GM12878 (cell line): Measurements from ENCODE around the gene MBD5. TPM values are rescaled to one million over a fixed set of nuclear protein-coding genes. Genes with fewer than 3 reads are reported as not detected.

Experiments used
- ATAC-seq: fragments of 200-7000 bp; cut with Tn5 transposase; 3 replicates; pipeline ENCODE4 v1.9.1; 2020; ENCODE audit warnings: mild to moderate bottlenecking, moderate library complexity
- BruUV-seq: library from RNA; stranded (reverse); fragments of 400-500 nt; replicated peaks from 2 replicates; lab custom pipeline; 2021; lab: Mats Ljungman, UMichigan
- CTCF ChIA-PET: fragments of 300-600 bp; sonication (Branson Sonifier 250); formaldehyde crosslinking; extraction: SDS; loops from one replicate; lab custom pipeline; 2021; ENCODE audit warnings: inconsistent platforms; lab: Yijun Ruan, JAX
- POLR2A ChIA-PET: fragments of 350-600 bp; formaldehyde crosslinking; extraction: SDS; loops from one replicate; lab custom pipeline; 2021; ENCODE audit warnings: inconsistent platforms; lab: Charles Lee
- RAD21 ChIA-PET: fragments of 300-600 bp; sonication (Branson Sonifier 250); formaldehyde crosslinking; loops from one replicate; lab custom pipeline; 2023; ENCODE audit warnings: antibody characterized with exemption; ENCODE audit not compliant: unreplicated experiment; lab: Charles Lee
- SMC1A ChIA-PET: fragments of 300-600 bp; sonication (Branson Sonifier 250); formaldehyde crosslinking; loops from one replicate; lab custom pipeline; 2023; ENCODE audit not compliant: unreplicated experiment, uncharacterized antibody; lab: Charles Lee
- DNase-seq: peaks from one replicate; pipeline ENCODE4 v3.0.0-alpha.2; 2011; ENCODE audit warnings: low read depth, low spot score
- FAIRE-seq: peaks from 3 replicates; lab custom pipeline; 2011; peaks lifted over from hg19 to GRCh38; lab: Jason Lieb, UNC
- H2AFZ ChIP-seq: 2 replicates; pipeline ENCODE4 v1.6.0; 2011; ENCODE audit warnings: low read depth, low read length, control low read depth; ENCODE audit not compliant: control insufficient read depth
- H3K27ac ChIP-seq: 2 replicates; pipeline ENCODE4 v1.5.1; 2011; ENCODE audit warnings: control low read depth; ENCODE audit not compliant: control insufficient read depth, insufficient read depth
- H3K27me3 ChIP-seq, 2 experiments: replicated peaks in 1 of 2; 2 replicates each; pipeline versions ENCODE4 v1.6.0 to v1.6.1; 2011; ENCODE audit warnings: low read length in 1 of 2; ENCODE audit not compliant: control insufficient read depth in 2 of 2, insufficient read depth in 2 of 2
- H3K36me3 ChIP-seq, 2 experiments: 2 replicates each; pipeline ENCODE4 v1.5.1; 2011; ENCODE audit warnings: low read length in 1 of 2; ENCODE audit not compliant: control insufficient read depth in 2 of 2, insufficient read depth in 2 of 2
- H3K4me1 ChIP-seq: 2 replicates; pipeline ENCODE4 v1.6.1; 2011; ENCODE audit warnings: mild to moderate bottlenecking, low read length, moderate library complexity, mixed read lengths; ENCODE audit not compliant: control insufficient read depth, insufficient read depth
- H3K4me2 ChIP-seq: 2 replicates; pipeline ENCODE4 v1.6.0; 2011; ENCODE audit warnings: control low read depth; ENCODE audit not compliant: control insufficient read depth, insufficient read depth
- H3K4me3 ChIP-seq: fragments of 200-600 bp; sonication (generic); 2 replicates; pipeline ENCODE4 v1.5.1; 2016
- H3K79me2 ChIP-seq: 2 replicates; pipeline ENCODE4 v1.6.0; 2011; ENCODE audit warnings: low read length; ENCODE audit not compliant: control insufficient read depth, insufficient read depth
- H3K9ac ChIP-seq: 2 replicates; pipeline ENCODE4 v1.8.0; 2011; ENCODE audit warnings: low read length, control low read depth, mixed read lengths; ENCODE audit not compliant: control insufficient read depth, insufficient read depth
- H3K9me3 ChIP-seq: replicated peaks from 3 replicates; pipeline ENCODE4 v1.5.1; 2011; ENCODE audit warnings: mild to moderate bottlenecking, low read length; ENCODE audit not compliant: control insufficient read depth, insufficient read depth
- H4K20me1 ChIP-seq: 2 replicates; pipeline ENCODE4 v1.6.0; 2011; ENCODE audit not compliant: control insufficient read depth, insufficient read depth
- CREB1 ChIP-seq: IDR thresholded peaks from 2 replicates; pipeline ENCODE4 v1.6.1; 2012; ENCODE audit warnings: low read depth, mild to moderate bottlenecking, inconsistent platforms
- NR2F1 ChIP-seq: fragments of 450-650 bp; conservative IDR thresholded peaks from 2 replicates; pipeline ENCODE4 v1.6.1; 2017; ENCODE audit warnings: mild to moderate bottlenecking
- RAD21 ChIP-seq: IDR thresholded peaks from 2 replicates; pipeline ENCODE4 v1.6.1; 2011; ENCODE audit warnings: mild to moderate bottlenecking, low read depth, low read length, moderate library complexity; ENCODE audit not compliant: insufficient read depth
- SIN3A ChIP-seq: IDR thresholded peaks from 2 replicates; pipeline ENCODE4 v1.6.1; 2012; ENCODE audit warnings: low read depth, low read length, improper control_type of control experiment
- SMARCA5 ChIP-seq: fragments of 450-650 bp; IDR thresholded peaks from 2 replicates; pipeline ENCODE4 v1.6.1; 2017; ENCODE audit warnings: mild to moderate bottlenecking
- SPI1 ChIP-seq: IDR thresholded peaks from 2 replicates; pipeline ENCODE4 v1.6.1; 2011; ENCODE audit warnings: low read depth, mild to moderate bottlenecking, low read length, moderate library complexity, borderline replicate concordance; ENCODE audit not compliant: insufficient read depth
- STAT1 ChIP-seq: fragments of 450-650 bp; conservative IDR thresholded peaks from 2 replicates; pipeline ENCODE4 v1.6.1; 2014; ENCODE audit warnings: antibody characterized with exemption, mild to moderate bottlenecking
- TCF3 ChIP-seq: IDR thresholded peaks from 2 replicates; pipeline ENCODE4 v1.6.1; 2012; ENCODE audit warnings: low read depth, mild to moderate bottlenecking, low read length, borderline replicate concordance; ENCODE audit not compliant: insufficient read depth
- WGBS: methylation state at CpG from one replicate; pipeline ENCODE4 v1.1.6; 2016; ENCODE audit warnings: low lambda C conversion rate; ENCODE audit not compliant: insufficient replicate concordance, insufficient coverage; ENCODE audit errors: missing lambda C conversion rate; 5-methylcytosine and 5-hydroxymethylcytosine counted together
- in situ Hi-C: fragments of 300-500 bp; cut with MboI; formaldehyde crosslinking; loops from 9 replicates; pipeline ENCODE4 v1.14.3; 2018; ENCODE audit warnings: mixed read lengths
- intact Hi-C: fragments of 100-400 bp; cut with micrococcal nuclease; formaldehyde crosslinking; loops from one replicate; pipeline ENCODE4 v1.14.2; 2022; ENCODE audit not compliant: unreplicated experiment
- polyA plus RNA-seq, 11 experiments: library from polyadenylated mRNA; depleted of rRNA in 4 of 11; unstranded in 6 of 11; stranded (reverse) in 5 of 11; fragments of >200 nt; fragmentation: Nextera tagmentation in 4 of 11; fragmentation: Illumina TruSeq in 1 of 11; extraction: Ambion mirVana in 4 of 11; extraction: Trizol in 1 of 11; gene quantifications; 1 replicate in 1 of 11; 2 replicates in 10 of 11; pipeline versions ENCODE4 v1.2.1 to v1.2.3, GENCODE V29; 2011 to 2016; ENCODE audit warnings: inconsistent platforms in 2 of 11, missing spikeins in 2 of 11, low read depth in 1 of 11
- total RNA-seq, 4 experiments: library from RNA; depleted of rRNA in 3 of 4; stranded (reverse); fragments of >200 nt in 3 of 4; fragmentation: Illumina TruSeq in 1 of 4; extraction: Trizol in 1 of 4; gene quantifications; 2 replicates each; pipeline versions ENCODE4 v1.2.1 to v1.2.3, GENCODE V29; 2013 to 2021
- TF ChIP-seq, protein P1 (sequence below): IDR thresholded peaks from 2 replicates; pipeline ENCODE4 v1.6.1; 2012; ENCODE audit warnings: low read depth, low read length, improper control_type of control experiment
- TF ChIP-seq, protein P2 (sequence below): IDR thresholded peaks from 2 replicates; pipeline ENCODE4 v1.6.1; 2011; ENCODE audit warnings: borderline replicate concordance, low read depth, mild to moderate bottlenecking, moderate library complexity, mixed read lengths, low read length; ENCODE audit not compliant: insufficient read depth; ENCODE audit errors: extremely low read length

Gene MBD5
- total and polyA plus RNA-seq, 10 of the 15 experiments (the other 5 are each of a cell fraction or from before 2014, with no cell fraction given) = 7.4 to 58.0 (median 21.2) TPM

GRCh38 chr2:148358375-148358774, 337.5 kb downstream of the MBD5 start:
- no TSS peak for BruUV-seq
- TF ChIP-seq RAD21 = no peak
- no peak for TF ChIP-seq CREB1
- TF ChIP-seq, all 136 proteins: peak for 0
- 77% methylated on average over 6 of the region's 6 CpGs for WGBS
- no peak for FAIRE-seq
- Histone ChIP-seq H2AFZ (no peak overlapping the region), H3K36me3 (no peaks in the 10 kb centered on the region), H3K9me3 (no peaks in the 10 kb centered on the region; the same call in 2 of the 3 replicates), H4K20me1 (no peaks in the 10 kb centered on the region), H3K9ac (no peak overlapping the region), H3K79me2 (no peaks in the 10 kb centered on the region), H3K27me3 (no peaks in the 10 kb centered on the region), H3K4me3 (no peak overlapping the region), H3K4me2 (no peak overlapping the region), H3K4me1 (no peaks in the 10 kb centered on the region), H3K27ac (no peak overlapping the region)
- ATAC-seq = no peak
- intact Hi-C loops (no loop called here), in situ Hi-C loops (no loop called here)
- ChIA-PET CTCF (no interaction called here), SMC1A (interaction anchor here (0.7 kb wide), 1 partner anchor 8 kb away, joined by 3 read pairs; no protein-coding TSS in a partner anchor), POLR2A (no interaction called here), RAD21 (no interaction called here)
- DNase-seq = no peak

GRCh38 chr2:148360662-148361061, 339.8 kb downstream of the MBD5 start:
- Histone ChIP-seq H3K4me1 (no peaks in the 10 kb centered on the region), H3K27ac (no peak overlapping the region), H4K20me1 (no peaks in the 10 kb centered on the region), H3K27me3 (no peaks in the 10 kb centered on the region), H3K9me3 (no peaks in the 10 kb centered on the region; the same call in 2 of the 3 replicates), H2AFZ (no peak overlapping the region), H3K9ac (no peak overlapping the region), H3K79me2 (no peaks in the 10 kb centered on the region), H3K4me2 (no peak overlapping the region), H3K36me3 (no peaks in the 10 kb centered on the region), H3K4me3 (no peak overlapping the region)
- ChIA-PET CTCF (no interaction called here), SMC1A (interaction anchor here (1.1 to 1.3 kb wide), 3 partner anchors 9 to 309 kb away, joined by 3 to 5 read pairs (median 3); no protein-coding TSS in a partner anchor), RAD21 (no interaction called here), POLR2A (interaction anchor here (0.6 kb wide), 1 partner anchor 34 kb away, joined by 4 read pairs; no protein-coding TSS in a partner anchor)
- in situ Hi-C loops = no loop called here
- FAIRE-seq (no peak), ATAC-seq (no peak), DNase-seq (no peak)
- TF ChIP-seq, protein P1, sequence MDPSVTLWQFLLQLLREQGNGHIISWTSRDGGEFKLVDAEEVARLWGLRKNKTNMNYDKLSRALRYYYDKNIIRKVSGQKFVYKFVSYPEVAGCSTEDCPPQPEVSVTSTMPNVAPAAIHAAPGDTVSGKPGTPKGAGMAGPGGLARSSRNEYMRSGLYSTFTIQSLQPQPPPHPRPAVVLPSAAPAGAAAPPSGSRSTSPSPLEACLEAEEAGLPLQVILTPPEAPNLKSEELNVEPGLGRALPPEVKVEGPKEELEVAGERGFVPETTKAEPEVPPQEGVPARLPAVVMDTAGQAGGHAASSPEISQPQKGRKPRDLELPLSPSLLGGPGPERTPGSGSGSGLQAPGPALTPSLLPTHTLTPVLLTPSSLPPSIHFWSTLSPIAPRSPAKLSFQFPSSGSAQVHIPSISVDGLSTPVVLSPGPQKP = no peak
- TF ChIP-seq, protein P2, sequence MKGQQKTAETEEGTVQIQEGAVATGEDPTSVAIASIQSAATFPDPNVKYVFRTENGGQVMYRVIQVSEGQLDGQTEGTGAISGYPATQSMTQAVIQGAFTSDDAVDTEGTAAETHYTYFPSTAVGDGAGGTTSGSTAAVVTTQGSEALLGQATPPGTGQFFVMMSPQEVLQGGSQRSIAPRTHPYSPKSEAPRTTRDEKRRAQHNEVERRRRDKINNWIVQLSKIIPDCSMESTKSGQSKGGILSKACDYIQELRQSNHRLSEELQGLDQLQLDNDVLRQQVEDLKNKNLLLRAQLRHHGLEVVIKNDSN = no peak
- TF ChIP-seq STAT1 (no peak), TCF3 (no peak), SIN3A (no peak), SPI1 (no peak), NR2F1 (no peak), SMARCA5 (no peak)
- WGBS = 50% methylated on average over 1 of the region's 1 CpG
- intact Hi-C loops = no loop called here
- no TSS peak for BruUV-seq
